Bronchial smooth muscle cell (primary cell): ENCODE data around the gene RBM8A. TPM values are rescaled to one million over a fixed set of nuclear protein-coding genes. Genes with fewer than 3 reads are reported as not detected.

Experiments
- total RNA-seq: library from RNA; depleted of rRNA; stranded (reverse); fragments of >200 nt; gene quantifications from 2 replicates; pipeline ENCODE4 v1.2.1, GENCODE V29; 2014

Gene RBM8A
- 98.8 and 98.9 TPM in 2 replicates for total RNA-seq

DNA sequence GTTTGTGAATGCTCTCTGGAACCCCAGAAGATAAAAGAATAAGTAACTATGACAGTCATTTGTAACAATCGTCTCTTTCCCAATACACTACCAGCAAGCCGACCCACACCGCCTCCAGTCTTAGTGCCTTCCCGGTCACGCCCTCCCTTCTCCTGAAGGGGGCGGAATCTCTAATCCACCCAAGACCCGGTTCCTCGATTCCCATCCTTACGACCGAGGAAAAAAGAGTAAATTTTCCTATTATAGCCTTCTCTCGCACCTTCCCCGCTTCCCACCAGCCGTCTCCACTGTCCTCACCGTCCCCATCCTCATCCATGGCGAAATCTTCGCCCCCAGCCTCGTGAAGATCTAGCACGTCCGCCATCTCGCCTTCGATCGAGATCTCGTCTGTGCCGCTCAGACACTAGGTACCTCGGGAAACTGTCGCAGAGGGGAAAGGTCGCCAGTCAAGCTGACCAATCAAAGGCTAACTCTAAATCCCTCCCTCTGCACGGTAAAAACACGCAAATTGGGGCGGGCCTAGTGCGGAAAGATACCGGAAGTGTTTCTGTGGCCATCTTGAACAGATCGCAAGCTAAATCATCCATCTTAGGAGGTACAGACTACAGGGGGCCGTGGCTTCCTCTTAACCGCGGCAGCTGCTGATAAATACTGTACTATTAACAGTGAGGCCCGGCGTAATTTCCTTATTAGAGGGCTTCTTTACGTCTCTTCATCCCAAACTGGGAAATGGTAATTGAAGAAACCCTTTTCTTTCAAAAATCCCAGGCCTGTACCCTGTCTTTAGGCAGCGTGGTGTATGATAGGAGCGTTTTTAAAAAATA, at the start of gene RBM8A:
Gene RBM8A, minus strand, starts transcription at position 422 of the 824 bp plus-strand sequence. Its CDS starts 58 bp downstream, at position 364.

DNA sequence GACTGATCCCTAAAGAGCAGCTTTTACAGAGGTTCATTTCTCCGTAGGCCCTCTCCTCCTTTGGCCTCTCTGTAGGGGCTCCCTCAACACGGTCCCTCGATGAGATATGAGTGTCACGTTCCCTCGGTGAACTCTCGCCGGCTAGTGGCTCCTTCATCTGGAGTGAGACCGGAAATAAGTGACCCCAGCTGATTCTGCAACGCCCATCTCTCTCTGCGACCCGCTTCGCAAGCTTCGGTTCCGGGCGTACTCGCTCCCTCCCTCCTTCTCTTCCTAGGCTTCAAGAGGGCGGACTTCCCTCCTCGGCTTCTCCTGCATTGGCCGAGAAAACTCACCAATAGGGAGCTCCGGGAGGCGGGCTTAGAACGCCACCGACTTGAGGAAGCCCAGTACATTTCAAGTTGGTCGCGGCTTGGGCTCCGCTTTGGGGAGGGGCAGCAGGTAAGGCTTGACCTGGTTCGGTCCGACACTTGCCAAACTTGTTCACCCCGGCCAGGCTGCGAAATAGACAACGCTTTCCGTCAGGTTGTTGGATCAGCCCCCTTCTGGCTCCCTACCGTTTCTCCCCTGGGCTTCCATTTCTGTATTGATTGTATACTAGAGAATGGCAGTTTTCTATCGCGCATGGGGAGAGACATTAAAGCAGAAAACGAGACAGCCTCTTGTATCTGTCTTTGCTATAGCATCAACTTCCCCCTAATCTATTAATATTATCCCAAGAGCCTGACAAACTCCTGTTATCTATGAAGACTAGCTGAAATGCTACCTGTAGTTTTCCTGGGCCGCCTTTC, 37.2 kb upstream of the RBM8A start, which contains the start of the genes ANKRD34A and POLR3GL:
Gene ANKRD34A, minus strand, starts transcription at position 248 of the 791 bp plus-strand sequence. CDS start 2,816 bp downstream, outside the sequence.
Gene POLR3GL, plus strand, starts transcription at position 363 of the 791 bp plus-strand sequence. CDS start 10,176 bp downstream, outside the sequence.

DNA sequence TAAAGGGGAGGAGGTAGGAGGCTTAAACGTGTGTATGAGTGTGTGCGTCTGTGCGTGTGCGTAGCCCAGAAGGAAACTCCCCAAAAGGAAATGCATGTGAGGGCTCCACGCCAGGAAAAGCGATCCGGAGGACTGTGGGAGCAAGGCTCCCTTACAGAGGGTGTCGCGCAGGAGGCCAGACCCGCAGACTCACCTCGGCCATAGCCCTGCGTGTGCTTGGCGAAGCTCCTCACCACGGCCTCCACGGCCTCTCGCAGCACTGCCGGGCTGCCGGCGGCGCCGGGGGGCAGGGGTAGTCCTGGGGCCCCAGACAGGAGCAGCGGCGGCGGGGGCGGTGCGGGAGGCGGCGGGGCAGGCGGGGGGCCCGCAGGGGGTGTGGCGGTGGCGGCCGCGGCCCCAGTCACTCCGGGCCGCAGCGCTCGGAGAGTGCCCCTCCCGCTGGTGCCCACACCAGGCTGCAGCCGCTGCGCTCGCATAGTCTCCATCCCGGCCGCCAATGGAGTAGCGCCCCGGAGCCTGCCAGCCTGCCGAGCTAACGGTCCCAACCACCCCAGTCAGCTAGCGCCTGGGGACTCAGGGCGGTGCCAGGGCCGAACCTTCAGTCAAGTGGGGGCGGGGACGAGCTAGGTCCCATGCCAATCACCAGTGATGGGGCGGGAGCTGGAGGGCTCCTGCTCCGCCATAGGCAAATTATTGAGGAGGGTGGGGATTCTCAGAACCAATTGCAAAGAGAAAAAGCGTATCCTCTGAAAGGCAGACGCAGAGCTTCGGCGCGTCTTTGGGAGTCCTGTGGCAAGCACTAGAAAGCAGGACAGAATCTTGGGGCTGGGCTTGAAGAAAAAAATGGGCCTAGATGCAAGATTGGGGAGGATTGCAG, 30.4 kb upstream of the RBM8A start, which contains the start of gene LIX1L:
Gene LIX1L, minus strand, starts transcription at position 575 of the 877 bp plus-strand sequence. Its CDS starts 90 bp downstream, at position 485.

GRCh38 chr1:145918144-145918991, 8.9 kb downstream of the RBM8A start, which contains the start of gene PEX11B:
PEX11B (minus strand) TSS chr1:145918717; CDS start chr1:145918688, 29 bp downstream.

DNA sequence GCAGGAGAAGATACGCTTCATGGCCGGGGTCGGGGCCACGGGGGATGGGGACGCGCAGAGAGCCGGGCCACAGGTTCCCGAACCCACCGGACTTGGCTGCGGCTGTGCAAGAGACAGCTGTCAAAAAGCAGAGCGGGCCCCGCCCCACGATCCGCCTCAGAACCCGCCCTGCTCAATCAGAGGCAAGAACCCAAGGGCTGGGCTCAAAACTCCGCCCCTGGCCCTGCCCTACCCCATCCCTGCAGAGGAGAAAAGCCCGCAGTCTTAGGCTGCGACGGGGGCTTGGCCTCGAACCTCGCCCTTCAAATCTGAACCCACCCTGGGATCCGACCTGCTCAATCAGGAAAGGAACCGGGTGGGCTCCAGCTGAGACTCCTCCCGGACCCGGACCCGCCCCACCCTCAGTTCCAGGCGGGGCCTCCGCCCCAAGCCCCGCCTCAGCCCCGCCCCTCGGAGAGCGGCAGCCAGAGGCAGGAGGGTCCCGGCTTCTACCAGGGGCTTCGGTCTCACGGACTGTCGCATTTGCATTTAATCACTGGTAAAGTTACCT, 41.5 kb downstream of the RBM8A start, which contains the start of gene ANKRD35:
Gene ANKRD35, minus strand, starts transcription at position 129 of the 550 bp plus-strand sequence. Its CDS starts 108 bp downstream, at position 21.

Other genes starting within 250 kb of the RBM8A start
- 0.69 and 1.7 TPM in 2 replicates for gene PDZK1, start 220.1 kb downstream of the RBM8A start, total RNA-seq
- not detected in 2 replicates for gene CD160, start 208.0 kb downstream of the RBM8A start, total RNA-seq
- gene RNF115, start 103.4 kb downstream of the RBM8A start, total RNA-seq, result 12.5 and 19.9 TPM in 2 replicates
- 31.4 and 31.7 TPM in 2 replicates for gene POLR3C, start 103.3 kb downstream of the RBM8A start, total RNA-seq
- 1.6 and 2.4 TPM in 2 replicates for gene NUDT17, start 81.9 kb downstream of the RBM8A start, total RNA-seq
- gene PIAS3, start 68.4 kb downstream of the RBM8A start, total RNA-seq, result 4.9 and 6.5 TPM in 2 replicates
- gene ANKRD35, start 41.6 kb downstream of the RBM8A start, total RNA-seq, result 2.9 and 5.2 TPM in 2 replicates
- 1.1 and 3.8 TPM in 2 replicates for gene ITGA10, start 17.4 kb downstream of the RBM8A start, total RNA-seq
- 26.5 and 27.6 TPM in 2 replicates for gene PEX11B, start 8.8 kb downstream of the RBM8A start, total RNA-seq
- gene LIX1L, start 30.5 kb upstream of the RBM8A start, total RNA-seq, result 9.6 and 12.5 TPM in 2 replicates
- gene ANKRD34A, start 37.1 kb upstream of the RBM8A start, total RNA-seq, result 0.09 and 0.32 TPM in 2 replicates
- 22.6 and 26.2 TPM in 2 replicates for gene POLR3GL, start 37.2 kb upstream of the RBM8A start, total RNA-seq
- 318 and 471 TPM in 2 replicates for gene TXNIP, start 69.1 kb upstream of the RBM8A start, total RNA-seq
- not detected in 2 replicates for gene HJV, start 94.3 kb upstream of the RBM8A start, total RNA-seq
- 2.8 and 4.9 TPM in 2 replicates for gene NBPF10, start 217.3 kb upstream of the RBM8A start, total RNA-seq